GM18517 (cell line): ENCODE measurements around the gene GOLGA8M.
"Not testable (repeated sequence)": the region's sequence is repeated elsewhere in the genome, so short reads cannot be mapped to it uniquely, and the experiment has no call there.

ENCODE experiments used
- ATAC-seq: cut with Tn5 transposase; IDR thresholded peaks from one replicate; pipeline ENCODE4 v1.9.1; 2021; ENCODE audit warnings: mild to moderate bottlenecking, moderate library complexity; ENCODE audit not compliant: unreplicated experiment

Gene GOLGA8M

DNA sequence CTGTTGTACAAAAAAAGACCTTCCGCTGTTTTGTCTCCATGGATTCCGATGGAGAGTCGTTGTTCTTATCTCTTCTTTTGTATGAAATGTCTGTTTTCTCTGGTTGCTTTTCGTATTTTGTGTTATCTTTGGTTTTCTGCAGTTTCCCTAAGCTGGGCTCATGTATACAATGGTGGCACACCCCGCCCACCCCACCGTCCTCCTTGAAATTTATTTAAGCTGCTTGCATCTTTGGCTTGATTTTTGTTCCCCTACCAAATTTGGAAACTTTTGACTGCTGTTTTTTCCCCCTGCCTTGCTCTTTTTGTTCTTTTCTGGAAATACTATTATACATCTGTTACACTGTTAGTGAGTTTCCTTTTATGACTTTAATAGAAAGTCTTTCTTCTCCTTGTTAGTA is 47.6 kb downstream of the GOLGA8M start:
- not testable (repeated sequence) for ATAC-seq

DNA sequence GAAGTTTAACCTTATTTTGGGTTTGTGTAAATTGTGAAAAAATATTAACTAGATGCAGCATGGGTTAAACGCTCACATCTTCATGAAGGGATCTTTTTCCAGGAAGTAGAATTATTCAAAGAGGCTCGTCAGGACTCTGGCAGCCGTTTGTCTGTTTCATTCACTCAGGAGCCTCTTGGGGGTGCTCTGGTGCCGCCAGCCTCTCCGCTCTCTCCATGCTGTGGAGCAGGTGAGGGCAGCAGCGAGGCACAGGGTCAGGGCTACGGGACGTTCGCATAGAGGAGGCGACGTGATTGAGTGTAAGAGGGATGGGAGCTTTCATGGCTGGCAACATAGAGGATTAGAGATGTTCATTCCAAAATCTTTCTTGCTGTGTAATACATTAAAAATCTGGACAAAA is 48.5 kb downstream of the GOLGA8M start:
- not testable (repeated sequence) for ATAC-seq

DNA sequence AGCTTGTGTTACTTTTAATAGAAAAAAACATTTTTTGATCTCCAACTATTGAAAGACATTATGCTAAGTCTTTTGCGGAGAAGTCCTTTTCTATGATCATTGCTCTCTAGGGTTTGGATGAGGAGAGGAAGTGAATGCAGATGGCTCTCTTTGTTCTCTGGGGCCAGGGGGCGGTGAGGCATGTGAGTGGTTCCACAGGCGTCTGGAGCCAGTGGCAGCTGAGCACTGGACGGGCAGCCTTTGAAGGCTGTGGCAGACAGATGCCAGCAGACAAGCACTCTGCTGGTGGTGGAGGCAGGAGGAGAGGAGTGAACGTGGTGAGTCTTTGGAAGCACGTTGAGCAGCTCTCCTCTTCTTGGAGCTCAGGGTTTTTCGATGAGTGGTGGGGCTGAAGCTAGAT is 51.5 kb downstream of the GOLGA8M start:
- ATAC-seq = not testable (repeated sequence)

DNA sequence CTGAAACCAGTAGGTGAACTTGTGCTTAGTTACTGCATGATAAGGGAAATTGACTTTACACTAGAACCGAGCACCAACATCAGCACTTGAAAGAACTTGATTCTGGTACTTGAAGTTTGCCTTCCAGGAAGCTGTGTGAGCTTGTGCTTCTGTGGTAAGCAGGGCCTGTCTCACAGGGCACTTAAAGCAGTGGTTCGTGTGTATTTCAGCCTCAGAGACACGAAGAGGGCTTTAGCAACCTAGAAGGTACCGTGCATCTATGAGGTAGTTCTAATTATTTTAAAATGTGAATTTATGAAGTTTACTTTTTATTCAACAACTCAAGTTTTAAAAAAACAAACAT is 56.2 kb downstream of the GOLGA8M start:
- not testable (repeated sequence) for ATAC-seq

DNA sequence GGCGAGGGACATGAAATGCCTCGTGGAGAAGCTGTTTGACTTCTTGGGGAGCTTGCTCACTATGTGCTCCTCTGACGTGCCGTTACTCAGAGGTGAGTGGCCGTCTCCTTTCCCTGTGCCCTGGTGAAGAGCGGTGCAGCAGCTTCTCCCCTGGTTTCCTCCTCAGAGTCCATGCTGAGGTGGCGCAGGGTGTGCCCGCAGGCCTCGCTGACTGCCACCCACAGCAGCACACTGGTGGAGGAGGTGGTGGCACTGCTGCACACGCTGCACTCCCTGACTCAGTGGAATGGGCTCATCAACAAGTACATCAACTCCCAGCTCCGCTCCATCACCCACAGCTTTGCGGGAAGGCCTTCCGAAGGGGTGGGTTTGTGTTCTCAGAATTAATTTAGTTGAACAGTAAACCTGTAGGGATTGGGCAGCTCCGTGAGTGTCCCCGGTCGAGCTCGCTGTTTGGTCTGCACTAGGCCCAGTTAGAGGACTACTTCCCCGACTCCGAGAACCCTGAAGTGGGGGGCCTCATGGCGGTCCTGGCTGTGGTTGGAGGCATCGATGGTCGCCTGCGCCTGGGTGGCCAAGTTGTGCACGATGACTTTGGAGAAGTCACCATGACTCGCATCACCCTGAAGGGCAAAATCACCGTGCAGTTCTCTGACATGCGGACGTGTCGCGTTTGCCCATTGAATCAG is 56.7 kb downstream of the GOLGA8M start:
- not testable (repeated sequence) for ATAC-seq

DNA sequence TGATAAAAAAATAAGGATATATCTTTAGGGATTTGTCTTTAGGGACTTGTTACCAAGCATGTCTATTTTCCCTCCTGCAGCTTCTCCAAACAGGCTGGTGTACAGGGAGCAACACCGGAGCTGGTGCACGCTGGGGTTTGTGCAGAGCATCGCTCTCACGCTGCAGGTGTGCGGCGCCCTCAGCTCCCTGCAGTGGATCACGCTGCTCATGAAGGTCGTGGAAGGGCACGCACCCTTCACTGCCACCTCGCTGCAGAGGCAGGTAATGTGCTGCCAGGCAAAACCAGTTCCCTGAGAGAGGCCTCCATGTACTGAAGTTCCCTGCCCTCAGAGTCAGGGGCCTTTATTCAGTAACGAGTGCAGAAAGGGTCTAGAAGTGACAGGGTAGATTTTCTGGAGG is 58.0 kb downstream of the GOLGA8M start:
- ATAC-seq = not testable (repeated sequence)

DNA sequence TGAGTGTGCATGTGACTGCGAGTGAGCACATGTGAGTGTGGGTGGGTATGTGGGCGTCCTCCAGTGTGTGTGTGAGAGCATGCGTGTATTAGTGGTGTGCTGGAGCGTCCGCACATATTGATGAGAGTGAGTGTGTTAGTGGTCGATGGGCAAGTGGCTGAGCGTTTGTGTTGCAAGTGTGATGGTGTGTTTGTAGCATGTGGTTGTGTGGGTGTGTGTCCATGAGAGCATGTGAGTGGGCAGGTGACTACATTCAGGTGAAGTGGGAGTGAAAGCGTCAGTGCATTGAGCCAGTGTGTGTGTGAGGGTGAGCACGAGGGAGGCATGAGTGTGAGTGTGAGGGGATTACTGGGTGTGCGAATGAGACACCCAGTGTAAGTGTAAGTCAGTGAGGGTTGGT is 59.7 kb downstream of the GOLGA8M start:
- ATAC-seq = not testable (repeated sequence)
